WTC11 (cell line): Measurements from ENCODE around the gene AURKAIP1. TPM values are rescaled to one million over a fixed set of nuclear protein-coding genes. Genes with fewer than 3 reads are reported as not detected.

Source experiments
- CBFB ChIP-seq: sonication (generic); formaldehyde crosslinking; IDR thresholded peaks from 2 replicates; pipeline ENCODE4 v1.8.1; 2022; ENCODE audit warnings: mild to moderate bottlenecking, low read depth, missing genetic modification reagents
- ERG ChIP-seq: fragments of 250-450 bp; sonication (Bioruptor Pico); IDR thresholded peaks from 2 replicates; pipeline ENCODE4 v1.8.0; 2021; ENCODE audit warnings: mild to moderate bottlenecking
- ESRRA ChIP-seq: sonication (generic); formaldehyde crosslinking; IDR thresholded peaks from 2 replicates; pipeline ENCODE4 v1.8.1; 2022; ENCODE audit warnings: mild to moderate bottlenecking, missing genetic modification reagents, borderline replicate concordance
- ETV6 ChIP-seq: sonication (generic); formaldehyde crosslinking; IDR thresholded peaks from 2 replicates; pipeline ENCODE4 v1.8.1; 2022; ENCODE audit warnings: mild to moderate bottlenecking, missing genetic modification reagents
- GTF2I ChIP-seq: fragments of 250-450 bp; sonication (Bioruptor Pico); conservative IDR thresholded peaks from 2 replicates; pipeline ENCODE4 v1.4.0; 2021; ENCODE audit warnings: mild to moderate bottlenecking
- IRF2 ChIP-seq: sonication (generic); formaldehyde crosslinking; IDR thresholded peaks from 2 replicates; pipeline ENCODE4 v1.8.0; 2022; ENCODE audit warnings: low read depth, missing genetic modification reagents, borderline replicate concordance
- JUN ChIP-seq: sonication (generic); formaldehyde crosslinking; IDR thresholded peaks from 2 replicates; pipeline ENCODE4 v1.8.0; 2023; ENCODE audit warnings: mild to moderate bottlenecking, missing genetic modification reagents
- MXD4 ChIP-seq: fragments of 250-450 bp; sonication (Bioruptor Pico); IDR thresholded peaks from 2 replicates; pipeline ENCODE4 v1.8.0; 2021; ENCODE audit warnings: mild to moderate bottlenecking, moderate library complexity, borderline replicate concordance
- NFYB ChIP-seq: sonication (generic); formaldehyde crosslinking; conservative IDR thresholded peaks from 2 replicates; pipeline ENCODE4 v1.8.0; 2022; ENCODE audit warnings: low read depth, missing genetic modification reagents
- NR1H2 ChIP-seq: sonication (generic); formaldehyde crosslinking; IDR thresholded peaks from 2 replicates; pipeline ENCODE4 v1.9.0; 2021; ENCODE audit warnings: mild to moderate bottlenecking, moderate library complexity, missing genetic modification reagents
- PRRX2 ChIP-seq: fragments of 250-450 bp; sonication (Bioruptor Pico); IDR thresholded peaks from 2 replicates; pipeline ENCODE4 v1.8.0; 2021; ENCODE audit warnings: mild to moderate bottlenecking
- USF1 ChIP-seq: sonication (generic); formaldehyde crosslinking; IDR thresholded peaks from 2 replicates; pipeline ENCODE4 v1.8.0; 2022; ENCODE audit warnings: mild to moderate bottlenecking, missing genetic modification reagents
- ZBTB21 ChIP-seq: sonication (generic); formaldehyde crosslinking; IDR thresholded peaks from 2 replicates; pipeline ENCODE4 v1.8.1; 2023; ENCODE audit warnings: mild to moderate bottlenecking, missing genetic modification reagents, borderline replicate concordance
- ZMAT4 ChIP-seq: fragments of 250-450 bp; sonication (Bioruptor Pico); IDR thresholded peaks from 2 replicates; pipeline ENCODE4 v1.9.0; 2021; ENCODE audit warnings: mild to moderate bottlenecking
- ZNF138 ChIP-seq: sonication (generic); formaldehyde crosslinking; conservative IDR thresholded peaks from 2 replicates; pipeline ENCODE4 v1.8.1; 2022; ENCODE audit warnings: mild to moderate bottlenecking, moderate library complexity, missing genetic modification reagents
- ZNF396 ChIP-seq: fragments of 250-450 bp; sonication (Bioruptor Pico); IDR thresholded peaks from 2 replicates; pipeline ENCODE4 v1.8.0; 2021; ENCODE audit warnings: mild to moderate bottlenecking, moderate library complexity, borderline replicate concordance
- total RNA-seq: library from RNA; stranded (reverse); gene quantifications from 3 replicates; pipeline ENCODE4 v1.2.3, GENCODE V29; 2021
- TF ChIP-seq, protein P1 (sequence below): sonication (generic); formaldehyde crosslinking; IDR thresholded peaks from 2 replicates; pipeline ENCODE4 v1.8.0; 2023; ENCODE audit warnings: missing genetic modification reagents
- TF ChIP-seq, protein P2 (sequence below): fragments of 250-450 bp; sonication (Bioruptor Pico); IDR thresholded peaks from 2 replicates; pipeline ENCODE4 v1.9.0; 2021; ENCODE audit warnings: moderate library complexity, mild to moderate bottlenecking, inconsistent platforms, borderline replicate concordance
- TF ChIP-seq, protein P3 (sequence below): sonication (generic); formaldehyde crosslinking; IDR thresholded peaks from 2 replicates; pipeline ENCODE4 v1.8.1; 2022; ENCODE audit warnings: low read depth, missing genetic modification reagents, borderline replicate concordance
- TF ChIP-seq, protein P4 (sequence below): sonication (generic); formaldehyde crosslinking; IDR thresholded peaks from 2 replicates; pipeline ENCODE4 v1.8.1; 2022; ENCODE audit warnings: mild to moderate bottlenecking, moderate library complexity, missing genetic modification reagents
- TF ChIP-seq, protein P5 (sequence below): fragments of 250-450 bp; sonication (Bioruptor Pico); IDR thresholded peaks from 2 replicates; pipeline ENCODE4 v2.1.2; 2022; ENCODE audit warnings: mild to moderate bottlenecking, moderate library complexity

The AURKAIP1 gene
- total RNA-seq, 1 experiment from 2014 or later: 268 TPM

- TF ChIP-seq NFYB (CRISPR knock-in tag) (no peak), GTF2I (CRISPR knock-in tag) (no peak), CBFB (CRISPR knock-in tag) (no peak), ZMAT4 (CRISPR knock-in tag) (no peak), ZNF138 (no peak), USF1 (CRISPR knock-in tag) (no peak), PRRX2 (CRISPR knock-in tag) (no peak), ESRRA (CRISPR knock-in tag) (no peak), IRF2 (CRISPR knock-in tag) (no peak), JUN (no peak), MXD4 (CRISPR knock-in tag) (peak; percentile 65; the same call in 1 of the 2 replicates), ZNF396 (CRISPR knock-in tag) (no peak), ETV6 (CRISPR knock-in tag) (no peak), NR1H2 (CRISPR knock-in tag) (no peak), ERG (CRISPR knock-in tag) (0 out of 2 replicates have a peak, but pooled peaks have one; percentile 39), ZBTB21 (CRISPR knock-in tag) (no peak)
- TF ChIP-seq, protein P1, sequence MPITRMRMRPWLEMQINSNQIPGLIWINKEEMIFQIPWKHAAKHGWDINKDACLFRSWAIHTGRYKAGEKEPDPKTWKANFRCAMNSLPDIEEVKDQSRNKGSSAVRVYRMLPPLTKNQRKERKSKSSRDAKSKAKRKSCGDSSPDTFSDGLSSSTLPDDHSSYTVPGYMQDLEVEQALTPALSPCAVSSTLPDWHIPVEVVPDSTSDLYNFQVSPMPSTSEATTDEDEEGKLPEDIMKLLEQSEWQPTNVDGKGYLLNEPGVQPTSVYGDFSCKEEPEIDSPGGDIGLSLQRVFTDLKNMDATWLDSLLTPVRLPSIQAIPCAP: no peak
- TF ChIP-seq, protein P2, sequence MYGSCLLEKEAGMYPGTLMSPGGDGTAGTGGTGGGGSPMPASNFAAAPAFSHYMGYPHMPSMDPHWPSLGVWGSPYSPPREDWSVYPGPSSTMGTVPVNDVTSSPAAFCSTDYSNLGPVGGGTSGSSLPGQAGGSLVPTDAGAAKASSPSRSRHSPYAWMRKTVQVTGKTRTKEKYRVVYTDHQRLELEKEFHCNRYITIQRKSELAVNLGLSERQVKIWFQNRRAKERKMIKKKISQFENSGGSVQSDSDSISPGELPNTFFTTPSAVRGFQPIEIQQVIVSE (CRISPR knock-in tag): no peak
- TF ChIP-seq, protein P3, sequence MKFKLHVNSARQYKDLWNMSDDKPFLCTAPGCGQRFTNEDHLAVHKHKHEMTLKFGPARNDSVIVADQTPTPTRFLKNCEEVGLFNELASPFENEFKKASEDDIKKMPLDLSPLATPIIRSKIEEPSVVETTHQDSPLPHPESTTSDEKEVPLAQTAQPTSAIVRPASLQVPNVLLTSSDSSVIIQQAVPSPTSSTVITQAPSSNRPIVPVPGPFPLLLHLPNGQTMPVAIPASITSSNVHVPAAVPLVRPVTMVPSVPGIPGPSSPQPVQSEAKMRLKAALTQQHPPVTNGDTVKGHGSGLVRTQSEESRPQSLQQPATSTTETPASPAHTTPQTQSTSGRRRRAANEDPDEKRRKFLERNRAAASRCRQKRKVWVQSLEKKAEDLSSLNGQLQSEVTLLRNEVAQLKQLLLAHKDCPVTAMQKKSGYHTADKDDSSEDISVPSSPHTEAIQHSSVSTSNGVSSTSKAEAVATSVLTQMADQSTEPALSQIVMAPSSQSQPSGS (CRISPR knock-in tag): no peak
- TF ChIP-seq, protein P4, sequence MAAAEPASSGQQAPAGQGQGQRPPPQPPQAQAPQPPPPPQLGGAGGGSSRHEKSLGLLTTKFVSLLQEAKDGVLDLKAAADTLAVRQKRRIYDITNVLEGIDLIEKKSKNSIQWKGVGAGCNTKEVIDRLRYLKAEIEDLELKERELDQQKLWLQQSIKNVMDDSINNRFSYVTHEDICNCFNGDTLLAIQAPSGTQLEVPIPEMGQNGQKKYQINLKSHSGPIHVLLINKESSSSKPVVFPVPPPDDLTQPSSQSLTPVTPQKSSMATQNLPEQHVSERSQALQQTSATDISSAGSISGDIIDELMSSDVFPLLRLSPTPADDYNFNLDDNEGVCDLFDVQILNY (CRISPR knock-in tag): no peak
- TF ChIP-seq, protein P5, sequence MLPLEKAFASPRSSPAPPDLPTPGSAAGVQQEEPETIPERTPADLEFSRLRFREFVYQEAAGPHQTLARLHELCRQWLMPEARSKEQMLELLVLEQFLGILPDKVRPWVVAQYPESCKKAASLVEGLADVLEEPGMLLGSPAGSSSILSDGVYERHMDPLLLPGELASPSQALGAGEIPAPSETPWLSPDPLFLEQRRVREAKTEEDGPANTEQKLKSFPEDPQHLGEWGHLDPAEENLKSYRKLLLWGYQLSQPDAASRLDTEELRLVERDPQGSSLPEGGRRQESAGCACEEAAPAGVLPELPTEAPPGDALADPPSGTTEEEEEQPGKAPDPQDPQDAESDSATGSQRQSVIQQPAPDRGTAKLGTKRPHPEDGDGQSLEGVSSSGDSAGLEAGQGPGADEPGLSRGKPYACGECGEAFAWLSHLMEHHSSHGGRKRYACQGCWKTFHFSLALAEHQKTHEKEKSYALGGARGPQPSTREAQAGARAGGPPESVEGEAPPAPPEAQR: peak; percentile 97
- TF ChIP-seq, all 79 proteins: peak for 7
Measured at GRCh38 chr1:1422465-1423244, 47.6 kb upstream of the AURKAIP1 start (continued).
